A549 (cell line): ENCODE results near the gene ANKRD39. TPM values are rescaled to one million over a fixed set of nuclear protein-coding genes. Genes with fewer than 3 reads are reported as not detected.
A peak's percentile ranks its signal among the peaks of the same experiment; 100 is the strongest.

ENCODE experiments used
- ATAC-seq, 2 experiments: fragments of 200-7000 bp in 1 of 2; fragments of >200 bp in 1 of 2; cut with Nextera tagmentation in 1 of 2; cut with Tn5 transposase in 1 of 2; 3 replicates each; pipeline versions ENCODE4 v1.8.0 to v1.9.1; 2018 to 2020; ENCODE audit warnings: mild to moderate bottlenecking in 1 of 2, moderate library complexity in 1 of 2
- CTCF ChIA-PET: fragments of 300-600 bp; sonication (Branson Sonifier 250); formaldehyde crosslinking; extraction: SDS; loops from one replicate; lab custom pipeline; 2021; ENCODE audit warnings: antibody characterized with exemption, inconsistent platforms; lab: Yijun Ruan, JAX
- POLR2A ChIA-PET: fragments of 350-600 bp; formaldehyde crosslinking; extraction: SDS; loops from one replicate; lab custom pipeline; 2021; ENCODE audit warnings: antibody characterized with exemption, inconsistent platforms; lab: Yijun Ruan, JAX
- DNase-seq, 2 experiments: peaks; one replicate each; pipeline versions ENCODE4 v3.0.0 to v3.0.0-alpha.2; 2011 to 2016; ENCODE audit warnings: low read depth in 1 of 2, low spot score in 1 of 2
- FAIRE-seq: peaks from 2 replicates; lab custom pipeline; 2011; peaks lifted over from hg19 to GRCh38; lab: Jason Lieb, UNC
- H3K27ac ChIP-seq, 2 experiments: fragments of >200 bp; sonication (Bioruptor Twin); formaldehyde crosslinking; 3 replicates each; pipeline ENCODE4 v1.5.1; 2016 to 2017
- H3K4me1 ChIP-seq: fragments of >200 bp; sonication (Bioruptor Twin); formaldehyde crosslinking; 3 replicates; pipeline ENCODE4 v1.6.1; 2016
- H3K4me2 ChIP-seq: fragments of >200 bp; sonication (Bioruptor Twin); formaldehyde crosslinking; 3 replicates; pipeline ENCODE4 v1.6.1; 2016
- H3K4me3 ChIP-seq: fragments of >200 bp; sonication (Bioruptor Twin); formaldehyde crosslinking; 3 replicates; pipeline ENCODE4 v1.5.1; 2016
- H3K9me3 ChIP-seq: fragments of >200 bp; sonication (Bioruptor Twin); formaldehyde crosslinking; 3 replicates; pipeline ENCODE4 v1.6.1; 2016
- BCL3 ChIP-seq: fragments of >200 bp; sonication (Bioruptor Twin); formaldehyde crosslinking; IDR thresholded peaks from 3 replicates; pipeline ENCODE4 v1.6.1; 2016
- CHD2 ChIP-seq: fragments of 150-350 bp; IDR thresholded peaks from 2 replicates; pipeline ENCODE4 v1.6.1; 2014; ENCODE audit warnings: low read length; ENCODE audit not compliant: partially characterized antibody
- ELK1 ChIP-seq: fragments of 150-350 bp; IDR thresholded peaks from 2 replicates; pipeline ENCODE4 v1.6.1; 2014; ENCODE audit warnings: low read depth, mild to moderate bottlenecking, low read length
- EP300 ChIP-seq, 2 experiments: fragments of >200 bp; sonication (Bioruptor Twin); formaldehyde crosslinking; IDR thresholded peaks; 2 replicates in 1 of 2; 3 replicates in 1 of 2; pipeline ENCODE4 v1.6.1; 2016 to 2017
- FOSB ChIP-seq: fragments of 250-450 bp; sonication (Bioruptor Pico); IDR thresholded peaks from 2 replicates; pipeline ENCODE4 v1.5.0; 2020; ENCODE audit warnings: mild to moderate bottlenecking, moderate library complexity
- FOSL2 ChIP-seq, 2 experiments: fragments of 450-650 bp in 1 of 2; fragments of >200 bp in 1 of 2; sonication (Bioruptor Twin) in 1 of 2; formaldehyde crosslinking; IDR thresholded peaks; 2 replicates each; pipeline versions ENCODE4 v1.5.0 to v1.6.1; 2016 to 2020; ENCODE audit warnings: mild to moderate bottlenecking in 1 of 2, moderate library complexity in 1 of 2
- GATA3 ChIP-seq: IDR thresholded peaks from 2 replicates; pipeline ENCODE4 v1.6.1; 2012; ENCODE audit warnings: borderline replicate concordance
- HES2 ChIP-seq: fragments of >200 bp; sonication (Bioruptor Twin); formaldehyde crosslinking; IDR thresholded peaks from 2 replicates; pipeline ENCODE4 v1.6.1; 2016
- HMGXB4 ChIP-seq: fragments of 250-450 bp; sonication (Bioruptor Pico); IDR thresholded peaks from 2 replicates; pipeline ENCODE4 v1.5.0; 2021; ENCODE audit warnings: mild to moderate bottlenecking, moderate library complexity, borderline replicate concordance
- HOXB5 ChIP-seq: fragments of 250-450 bp; sonication (Bioruptor Pico); IDR thresholded peaks from 2 replicates; pipeline ENCODE4 v1.5.0; 2020; ENCODE audit warnings: mild to moderate bottlenecking, moderate library complexity
- JUNB ChIP-seq: fragments of >200 bp; sonication (Bioruptor Twin); formaldehyde crosslinking; IDR thresholded peaks from 2 replicates; pipeline ENCODE4 v1.6.1; 2016
- NFE2L2 ChIP-seq: fragments of 150-350 bp; conservative IDR thresholded peaks from 2 replicates; pipeline ENCODE4 v1.6.1; 2014; ENCODE audit warnings: low read length
- NPAS2 ChIP-seq: fragments of 250-450 bp; sonication (Bioruptor Pico); IDR thresholded peaks from 2 replicates; pipeline ENCODE4 v1.8.0; 2022; ENCODE audit warnings: mild to moderate bottlenecking, moderate library complexity, borderline replicate concordance
- NR3C1 ChIP-seq: fragments of >200 bp; sonication (Bioruptor Twin); formaldehyde crosslinking; IDR thresholded peaks from 3 replicates; pipeline ENCODE4 v1.6.1; 2017
- PBX3 ChIP-seq: IDR thresholded peaks from 2 replicates; pipeline ENCODE4 v1.6.1; 2012
- POLR2A ChIP-seq: IDR thresholded peaks from 2 replicates; pipeline ENCODE4 v1.6.1; 2012; ENCODE audit warnings: mild to moderate bottlenecking, low read length
- RARB ChIP-seq: fragments of 250-450 bp; sonication (Bioruptor Pico); IDR thresholded peaks from 2 replicates; pipeline ENCODE4 v1.8.0; 2021; ENCODE audit warnings: mild to moderate bottlenecking, moderate library complexity
- RNF2 ChIP-seq: fragments of 200-600 bp; sonication (generic); IDR thresholded peaks from 2 replicates; pipeline ENCODE4 v1.6.1; 2016; ENCODE audit warnings: low read depth, mild to moderate bottlenecking, antibody characterized with exemption, moderate library complexity, borderline replicate concordance
- SREBF2 ChIP-seq: fragments of 450-650 bp; IDR thresholded peaks from 2 replicates; pipeline ENCODE4 v1.6.1; 2014; ENCODE audit warnings: mild to moderate bottlenecking, moderate library complexity
- TFCP2L1 ChIP-seq: fragments of 250-450 bp; sonication (Bioruptor Pico); IDR thresholded peaks from 2 replicates; pipeline ENCODE4 v1.5.0; 2021; ENCODE audit warnings: mild to moderate bottlenecking
- WGBS: methylation state at CpG from one replicate; pipeline ENCODE4 v1.1.6; 2017; ENCODE audit errors: missing lambda C conversion rate; 5-methylcytosine and 5-hydroxymethylcytosine counted together
- polyA plus RNA-seq, 4 experiments: library from polyadenylated mRNA; depleted of rRNA in 3 of 4; stranded (reverse); fragments of >200 nt; fragmentation: RNase III in 1 of 4; extraction: RNeasy Plus Mini Kit Qiagen cat#74134 plus additional on column Dnase treatment in 1 of 4; gene quantifications; 2 replicates in 3 of 4; 3 replicates in 1 of 4; pipeline ENCODE4 v1.2.3, GENCODE V29; 2011 to 2017
- TF ChIP-seq, protein P1 (sequence below): IDR thresholded peaks from 2 replicates; pipeline ENCODE4 v1.6.1; 2012; ENCODE audit warnings: low read depth, borderline replicate concordance

ANKRD39 gene
- polyA plus RNA-seq, 2 of the 4 experiments (the other 2 are of a cell fraction) = 6.3 to 16.4 TPM

- ChIA-PET POLR2A (no interaction called here), CTCF (interaction anchor here (1.3 to 6.2 kb wide), 3 partner anchors 10 to 42 kb away, joined by 4 to 24 read pairs (median 4); partner anchors contain the start of genes ANKRD39 and CNNM3)
- ATAC-seq (no peak), DNase-seq (no peak), FAIRE-seq (no peak)
- no peak overlapping the region for H3K4me3 ChIP-seq
- peaks cover 16% of the 10 kb centered on the region for H3K4me1 ChIP-seq
- H3K4me2 ChIP-seq = no peak overlapping the region
- no peaks in the 10 kb centered on the region for H3K9me3 ChIP-seq
- TF ChIP-seq CHD2 (no peak), FOSL2 (IDR thresholded peaks at IDR 0.05) (no peak), FOSL2 (CRISPR knock-in tag; IDR thresholded peaks at IDR 0.05) (no peak), NFE2L2 (no peak)
- no peak overlapping the region for H3K27ac ChIP-seq
- 97% methylated on average over 20 of the region's 22 CpGs for WGBS
Measured at GRCh38 chr2:96826546-96827278, 31.1 kb downstream of the ANKRD39 start.

DNA sequence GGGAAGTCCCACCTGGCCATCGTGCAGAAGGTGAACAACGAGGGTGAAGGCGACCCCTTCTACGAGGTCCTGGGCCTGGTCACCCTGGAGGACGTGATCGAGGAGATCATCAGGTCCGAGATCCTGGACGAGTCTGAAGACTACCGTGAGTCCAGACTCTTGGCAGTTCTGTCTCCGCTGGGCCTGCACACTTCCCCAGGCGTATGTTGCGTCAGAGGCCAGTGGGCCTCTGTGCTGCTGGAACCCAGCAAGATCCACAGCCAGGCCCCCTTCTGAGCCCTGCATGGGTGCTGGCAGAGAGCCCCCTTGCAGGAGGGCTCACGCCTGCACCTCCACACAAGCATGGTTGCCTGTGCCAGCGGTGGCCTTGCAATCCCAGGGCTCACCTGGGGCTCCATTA is 32.8 kb downstream of the ANKRD39 start:
- H3K4me1 ChIP-seq = peaks cover 14% of the 10 kb centered on the region
- ChIA-PET POLR2A (no interaction called here), CTCF (interaction anchor here (1.0 to 6.2 kb wide), 5 partner anchors 9 to 287 kb away, joined by 3 to 24 read pairs (median 4); partner anchors contain the start of genes ANKRD36, ANKRD39 and CNNM3)
- DNase-seq (no peak), ATAC-seq (no peak), FAIRE-seq (no peak)
- no peak overlapping the region for H3K4me3 ChIP-seq
- WGBS = 91% methylated on average over 14 of the region's 14 CpGs
- H3K27ac ChIP-seq = no peak overlapping the region; a peak in 1 of 6 replicates
- no peak overlapping the region for H3K4me2 ChIP-seq
- no peaks in the 10 kb centered on the region for H3K9me3 ChIP-seq
- TF ChIP-seq HES2 (no peak), GATA3 (no peak), FOSL2 (IDR thresholded peaks at IDR 0.05) (no peak), FOSL2 (CRISPR knock-in tag; IDR thresholded peaks at IDR 0.05) (no peak), RARB (CRISPR knock-in tag) (no peak), FOSB (CRISPR knock-in tag) (no peak), PBX3 (no peak), ELK1 (no peak), NPAS2 (CRISPR knock-in tag) (no peak), JUNB (no peak)
- TF ChIP-seq, protein P1, sequence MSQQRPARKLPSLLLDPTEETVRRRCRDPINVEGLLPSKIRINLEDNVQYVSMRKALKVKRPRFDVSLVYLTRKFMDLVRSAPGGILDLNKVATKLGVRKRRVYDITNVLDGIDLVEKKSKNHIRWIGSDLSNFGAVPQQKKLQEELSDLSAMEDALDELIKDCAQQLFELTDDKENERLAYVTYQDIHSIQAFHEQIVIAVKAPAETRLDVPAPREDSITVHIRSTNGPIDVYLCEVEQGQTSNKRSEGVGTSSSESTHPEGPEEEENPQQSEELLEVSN = no peak

GRCh38 chr2:96824079-96824870 is 33.5 kb downstream of the ANKRD39 start:
- H3K4me1 ChIP-seq = peaks cover 19% of the 10 kb centered on the region
- peak in 1 of 2 experiments; percentile 53 for DNase-seq
- ChIA-PET POLR2A (interaction anchor here (0.9 kb wide), 1 partner anchor 45 kb away, joined by 3 read pairs; no protein-coding TSS in a partner anchor), CTCF (interaction anchor here (1.0 to 6.2 kb wide), 5 partner anchors 8 to 288 kb away, joined by 3 to 24 read pairs (median 4); partner anchors contain the start of genes ANKRD36, ANKRD39 and CNNM3)
- peak overlapping the region; percentile 60 for H3K4me2 ChIP-seq
- no peak for FAIRE-seq
- peak; percentile 69 to 74; a peak in 5 of 6 replicates for ATAC-seq
- 43% methylated on average over 6 of the region's 6 CpGs for WGBS
- H3K9me3 ChIP-seq = no peaks in the 10 kb centered on the region
- peak overlapping the region; percentile 10 to 48; a peak in 3 of 6 replicates for H3K27ac ChIP-seq
- no peak overlapping the region for H3K4me3 ChIP-seq
- TF ChIP-seq HOXB5 (CRISPR knock-in tag) = no peak
- no peak for TF ChIP-seq ELK1
- TF ChIP-seq EP300 (IDR thresholded peaks at IDR 0.05) = no peak
- TF ChIP-seq RARB (CRISPR knock-in tag) = no peak
- no peak for TF ChIP-seq NFE2L2
- TF ChIP-seq TFCP2L1 = no peak
- no peak for TF ChIP-seq CHD2
- TF ChIP-seq RNF2 = no peak
- no peak for TF ChIP-seq HMGXB4
- no peak for TF ChIP-seq NPAS2 (CRISPR knock-in tag)
- no peak for TF ChIP-seq NR3C1
- no peak for TF ChIP-seq BCL3
- TF ChIP-seq POLR2A = no peak
- TF ChIP-seq SREBF2 = no peak
